Fibroblast of pulmonary artery (primary cell): ENCODE results near the gene CKLF.

Experiments used
- DNase-seq: peaks from one replicate; pipeline ENCODE4 v3.0.0-alpha.2; 2010; ENCODE audit warnings: low read depth
- H3K4me3 ChIP-seq: replicated peaks from 2 replicates; pipeline ENCODE4 v1.5.1; 2011; ENCODE audit warnings: low read depth, mild to moderate bottlenecking, control low read depth, low read length, moderate library complexity
- CTCF ChIP-seq: IDR thresholded peaks from 2 replicates; pipeline ENCODE4 v1.5.1; 2011; ENCODE audit warnings: mild to moderate bottlenecking, control low read depth, low read length, inconsistent platforms; ENCODE audit errors: missing control alignments

Gene CKLF

GRCh38 chr16:66528294-66528693 is 24.1 kb upstream of the CKLF start:
- no peak for TF ChIP-seq CTCF
- H3K4me3 ChIP-seq: no peak overlapping the region
- DNase-seq: no peak

GRCh38 chr16:66529475-66529874 is 22.9 kb upstream of the CKLF start:
- no peak for TF ChIP-seq CTCF
- no peak overlapping the region for H3K4me3 ChIP-seq
- no peak for DNase-seq

GRCh38 chr16:66534376-66534799 is 18.0 kb upstream of the CKLF start:
- no peak for DNase-seq
- no peak overlapping the region for H3K4me3 ChIP-seq
- no peak for TF ChIP-seq CTCF

GRCh38 chr16:66536525-66536924 is 15.9 kb upstream of the CKLF start:
- no peak overlapping the region for H3K4me3 ChIP-seq
- DNase-seq: no peak
- no peak for TF ChIP-seq CTCF

- no peak for DNase-seq
- TF ChIP-seq CTCF: no peak
- H3K4me3 ChIP-seq: no peak overlapping the region
Measured at GRCh38 chr16:66537236-66537635, 15.1 kb upstream of the CKLF start.

GRCh38 chr16:66538910-66539309 is 13.5 kb upstream of the CKLF start:
- no peak for TF ChIP-seq CTCF
- H3K4me3 ChIP-seq: no peak overlapping the region
- DNase-seq: no peak

GRCh38 chr16:66539623-66540469 is 12.5 kb upstream of the CKLF start:
- no peak for DNase-seq
- TF ChIP-seq CTCF: no peak
- no peak overlapping the region for H3K4me3 ChIP-seq
